ENCODE data around the gene SESN3.
A peak's percentile ranks its signal among the peaks of the same experiment; 100 is the strongest.
"Not testable (repeated sequence)": the region's sequence is repeated elsewhere in the genome, so short reads cannot be mapped to it uniquely, and the experiment has no call there.

SESN3 gene

GRCh38 chr11:95231127-95231880, at the start of gene SESN3:
Gene SESN3 (minus strand): TSS chr11:95231202. CDS start chr11:95230860, 342 bp downstream.
- DNase-seq (ENCODE audit: low read depth in 2 of 2): peak; percentile 93 to 98

- no peak for DNase-seq (ENCODE audit: low read depth in 2 of 2)
Measured at GRCh38 chr11:95279921-95280868, 49.2 kb upstream of the SESN3 start.

- no peak for DNase-seq (ENCODE audit: low read depth in 2 of 2)
Measured at GRCh38 chr11:95277868-95278267, 46.9 kb upstream of the SESN3 start.

- no peak for DNase-seq (ENCODE audit: low read depth in 2 of 2)
Measured at GRCh38 chr11:95276139-95276538, 45.1 kb upstream of the SESN3 start.

- not testable (repeated sequence) for DNase-seq (ENCODE audit: low read depth in 2 of 2)
Measured at GRCh38 chr11:95273618-95274017, 42.6 kb upstream of the SESN3 start.

GRCh38 chr11:95269036-95269819, 38.2 kb upstream of the SESN3 start:
- DNase-seq (ENCODE audit: low read depth in 2 of 2): no peak

- DNase-seq (ENCODE audit: low read depth in 2 of 2): no peak
Measured at GRCh38 chr11:95268391-95268790, 37.4 kb upstream of the SESN3 start.

- no peak for DNase-seq (ENCODE audit: low read depth in 2 of 2)
Measured at GRCh38 chr11:95267601-95268213, 36.7 kb upstream of the SESN3 start.

- DNase-seq (ENCODE audit: low read depth in 2 of 2): no peak
Measured at GRCh38 chr11:95266751-95267374, 35.9 kb upstream of the SESN3 start.

- DNase-seq (ENCODE audit: low read depth in 2 of 2): no peak
Measured at GRCh38 chr11:95264881-95265280, 33.9 kb upstream of the SESN3 start.

- no peak for DNase-seq (ENCODE audit: low read depth in 2 of 2)
Measured at GRCh38 chr11:95262994-95263765, 32.2 kb upstream of the SESN3 start.

GRCh38 chr11:95257456-95257971, 26.5 kb upstream of the SESN3 start:
- no peak for DNase-seq (ENCODE audit: low read depth in 2 of 2)

- no peak for DNase-seq (ENCODE audit: low read depth in 2 of 2)
Measured at GRCh38 chr11:95256321-95256779, 25.3 kb upstream of the SESN3 start.

GRCh38 chr11:95255251-95256145, 24.5 kb upstream of the SESN3 start:
- DNase-seq (ENCODE audit: low read depth in 2 of 2): no peak

- no peak for DNase-seq (ENCODE audit: low read depth in 2 of 2)
Measured at GRCh38 chr11:95254716-95255115, 23.7 kb upstream of the SESN3 start.

GRCh38 chr11:95254131-95254704, 23.2 kb upstream of the SESN3 start:
- peak; percentile 52 to 67 for DNase-seq (ENCODE audit: low read depth in 2 of 2)

- no peak for DNase-seq (ENCODE audit: low read depth in 2 of 2)
Measured at GRCh38 chr11:95253141-95253540, 22.1 kb upstream of the SESN3 start.

- DNase-seq (ENCODE audit: low read depth in 2 of 2): no peak
Measured at GRCh38 chr11:95252586-95252985, 21.6 kb upstream of the SESN3 start.

Measured in stimulated activated CD4-positive, alpha-beta T cell treated with anti-CD3 and anti-CD28 coated beads, Interleukin-4, amount 100 ng/mL, for 48 hours (primary cell).